Endothelial cell (in vitro differentiated cells): ENCODE measurements around the gene MECR. TPM values are rescaled to one million over a fixed set of nuclear protein-coding genes. Genes with fewer than 3 reads are reported as not detected.
"Not testable (repeated sequence)": the region's sequence is repeated elsewhere in the genome, so short reads cannot be mapped to it uniquely, and the experiment has no call there.

Experiments used
- DNase-seq: peaks from one replicate; pipeline ENCODE4 v3.0.0; 2021; ENCODE audit warnings: low spot score
- H3K27ac Mint-ChIP-seq: one replicate; pipeline ENCODE4 v1.8.0; 2021; ENCODE audit warnings: mixed read lengths, inconsistent platforms; ENCODE audit not compliant: unreplicated experiment
- H3K27me3 Mint-ChIP-seq: one replicate; pipeline ENCODE4 v1.8.0; 2021; ENCODE audit warnings: mild to moderate bottlenecking, moderate library complexity, mixed read lengths, inconsistent platforms; ENCODE audit not compliant: unreplicated experiment
- H3K36me3 Mint-ChIP-seq: one replicate; pipeline ENCODE4 v1.8.0; 2021; ENCODE audit warnings: mild to moderate bottlenecking, low read depth, mixed read lengths, inconsistent platforms; ENCODE audit not compliant: unreplicated experiment
- H3K4me1 Mint-ChIP-seq: one replicate; pipeline ENCODE4 v1.8.0; 2021; ENCODE audit warnings: mild to moderate bottlenecking, mixed read lengths, inconsistent platforms; ENCODE audit not compliant: unreplicated experiment
- H3K4me3 Mint-ChIP-seq: one replicate; pipeline ENCODE4 v1.8.0; 2021; ENCODE audit warnings: mild to moderate bottlenecking, mixed read lengths, inconsistent platforms; ENCODE audit not compliant: unreplicated experiment
- H3K9me3 Mint-ChIP-seq: one replicate; pipeline ENCODE4 v1.8.0; 2021; ENCODE audit warnings: mixed read lengths, inconsistent platforms; ENCODE audit not compliant: unreplicated experiment
- CTCF ChIP-seq: fragments of 200-600 bp; sonication (generic); IDR thresholded peaks from one replicate; pipeline ENCODE4 v1.5.0; 2021; ENCODE audit warnings: antibody characterized with exemption; ENCODE audit not compliant: unreplicated experiment
- total RNA-seq: library from RNA; stranded (reverse); fragmentation: NEBNext Ultra II Directional; extraction: Animal tissue kit (Norgen Biotek cat#: 25700); gene quantifications from one replicate; pipeline ENCODE4 v1.2.1, GENCODE V29; 2021; ENCODE audit not compliant: unreplicated experiment

MECR gene
- total RNA-seq, 1 donor from 2014 or later = 20.2 TPM

GRCh38 chr1:29223521-29223920 is 7.2 kb downstream of the MECR start:
- H3K4me1 Mint-ChIP-seq = no peaks in the 10 kb centered on the region
- no peak for TF ChIP-seq CTCF
- peaks cover 6% of the 10 kb centered on the region for H3K36me3 Mint-ChIP-seq
- no peak for DNase-seq
- no peak overlapping the region for H3K27ac Mint-ChIP-seq
- H3K27me3 Mint-ChIP-seq = no peaks in the 10 kb centered on the region
- no peaks in the 10 kb centered on the region for H3K9me3 Mint-ChIP-seq
- no peak overlapping the region for H3K4me3 Mint-ChIP-seq

GRCh38 chr1:29222686-29223085 is 8.0 kb downstream of the MECR start:
- no peak for DNase-seq
- Mint-ChIP-seq H3K9me3 (no peaks in the 10 kb centered on the region), H3K4me3 (no peak overlapping the region), H3K36me3 (peaks cover 6% of the 10 kb centered on the region), H3K27ac (no peak overlapping the region), H3K4me1 (no peaks in the 10 kb centered on the region), H3K27me3 (no peaks in the 10 kb centered on the region)
- no peak for TF ChIP-seq CTCF

- not testable (repeated sequence) for H3K36me3 Mint-ChIP-seq, H3K27ac Mint-ChIP-seq
Observed at GRCh38 chr1:29222260-29222659, 8.5 kb downstream of the MECR start.

GRCh38 chr1:29221296-29221695 is 9.4 kb downstream of the MECR start:
- Mint-ChIP-seq H3K27ac (no peak overlapping the region), H3K4me1 (no peaks in the 10 kb centered on the region), H3K9me3 (no peaks in the 10 kb centered on the region), H3K36me3 (peaks cover 6% of the 10 kb centered on the region), H3K27me3 (no peaks in the 10 kb centered on the region), H3K4me3 (no peak overlapping the region)
- no peak for TF ChIP-seq CTCF
- DNase-seq = no peak

More at GRCh38 chr1:29222260-29222659, 8.5 kb downstream of the MECR start:
- H3K4me3 Mint-ChIP-seq, H3K27me3 Mint-ChIP-seq, H3K9me3 Mint-ChIP-seq, DNase-seq, H3K4me1 Mint-ChIP-seq: not testable (repeated sequence)

- no peaks in the 10 kb centered on the region for H3K9me3 Mint-ChIP-seq
- no peak for TF ChIP-seq CTCF
- H3K4me1 Mint-ChIP-seq = no peaks in the 10 kb centered on the region
- H3K36me3 Mint-ChIP-seq = peaks cover 10% of the 10 kb centered on the region
- H3K4me3 Mint-ChIP-seq = no peak overlapping the region
- peaks cover 3% of the 10 kb centered on the region for H3K27me3 Mint-ChIP-seq
- DNase-seq = no peak
- no peak overlapping the region for H3K27ac Mint-ChIP-seq
Observed at GRCh38 chr1:29218223-29218622, 12.5 kb downstream of the MECR start.

- Mint-ChIP-seq H3K4me3 (no peak overlapping the region), H3K27me3 (peaks cover 3% of the 10 kb centered on the region), H3K36me3 (peaks cover 16% of the 10 kb centered on the region), H3K9me3 (no peaks in the 10 kb centered on the region), H3K27ac (no peak overlapping the region), H3K4me1 (no peaks in the 10 kb centered on the region)
- no peak for DNase-seq
- TF ChIP-seq CTCF = no peak
Observed at GRCh38 chr1:29217633-29218032, 13.1 kb downstream of the MECR start.
